Limb (tissue), 2 donors: ENCODE data around the gene KCTD12.

Source experiments
- DNase-seq, 2 donors: peaks; one replicate each; pipeline ENCODE4 v3.0.0-alpha.2; 2016; ENCODE audit errors: extremely low spot score in 2 of 2

Gene KCTD12

GRCh38 chr13:76887076-76887563 lies 915 bp upstream of the KCTD12 start:
- DNase-seq = peak in 1 of 2 donors; percentile 58

- no peak for DNase-seq
Measured at GRCh38 chr13:76886005-76886291, 257 bp downstream of the KCTD12 start.

GRCh38 chr13:76885203-76886004 lies 801 bp downstream of the KCTD12 start:
- DNase-seq = peak in 1 of 2 donors; percentile 82

GRCh38 chr13:76884907-76885202 lies 1.4 kb downstream of the KCTD12 start:
- DNase-seq = no peak

GRCh38 chr13:76884186-76884906 lies 1.9 kb downstream of the KCTD12 start:
- DNase-seq = peak; percentile 62 to 63

- no peak for DNase-seq
Measured at GRCh38 chr13:76883236-76883635, 3.0 kb downstream of the KCTD12 start.

GRCh38 chr13:76882431-76882830 lies 3.8 kb downstream of the KCTD12 start:
- no peak for DNase-seq

GRCh38 chr13:76879883-76880270 lies 6.3 kb downstream of the KCTD12 start:
- no peak for DNase-seq

GRCh38 chr13:76879203-76879882 lies 6.9 kb downstream of the KCTD12 start:
- no peak for DNase-seq

GRCh38 chr13:76878043-76878442 lies 8.2 kb downstream of the KCTD12 start:
- DNase-seq = no peak

GRCh38 chr13:76875271-76875815 lies 10.9 kb downstream of the KCTD12 start:
- DNase-seq = no peak

- DNase-seq = no peak
Measured at GRCh38 chr13:76874479-76874878, 11.7 kb downstream of the KCTD12 start.

- no peak for DNase-seq
Measured at GRCh38 chr13:76873445-76873844, 12.8 kb downstream of the KCTD12 start.

- DNase-seq = no peak
Measured at GRCh38 chr13:76872675-76873074, 13.5 kb downstream of the KCTD12 start.

GRCh38 chr13:76871432-76871831 lies 14.8 kb downstream of the KCTD12 start:
- no peak for DNase-seq

GRCh38 chr13:76868371-76868770 lies 17.8 kb downstream of the KCTD12 start:
- DNase-seq = no peak

- DNase-seq = no peak
Measured at GRCh38 chr13:76865996-76866503, 20.2 kb downstream of the KCTD12 start.

- no peak for DNase-seq
Measured at GRCh38 chr13:76865109-76865508, 21.1 kb downstream of the KCTD12 start.

GRCh38 chr13:76864259-76864658 lies 21.9 kb downstream of the KCTD12 start:
- DNase-seq = no peak

- DNase-seq = no peak
Measured at GRCh38 chr13:76863022-76863421, 23.2 kb downstream of the KCTD12 start.

- DNase-seq = no peak
Measured at GRCh38 chr13:76861859-76862258, 24.3 kb downstream of the KCTD12 start.

- no peak for DNase-seq
Measured at GRCh38 chr13:76860706-76861105, 25.5 kb downstream of the KCTD12 start.
